Body of pancreas (tissue), 4 donors: ENCODE measurements around the gene CCNY. TPM values are rescaled to one million over a fixed set of nuclear protein-coding genes. Genes with fewer than 3 reads are reported as not detected.

Experiments used
- ATAC-seq: fragments of 150-250 bp; one replicate; pipeline ENCODE4 v1.9.1; 2016
- DNase-seq, 4 donors: peaks; one replicate each; pipeline ENCODE4 v3.0.0-alpha.2; 2019
- H3K27ac ChIP-seq, 4 donors: fragments of 200-600 bp; sonication (generic); 1 replicate in 3 of 4; 2 replicates in 1 of 4; pipeline versions ENCODE4 v1.5.1 to v1.6.1; 2016 to 2019; ENCODE audit warnings: mild to moderate bottlenecking in 1 of 4, mixed read lengths in 1 of 4, moderate library complexity in 1 of 4
- H3K27me3 ChIP-seq, 2 donors: fragments of 200-600 bp; sonication (generic); one replicate each; pipeline ENCODE4 v1.6.0; 2016; ENCODE audit warnings: mild to moderate bottlenecking in 1 of 2
- H3K36me3 ChIP-seq, 2 donors: fragments of 200-600 bp; sonication (generic); replicated peaks in 1 of 2; 2 replicates each; pipeline ENCODE4 v1.5.1; 2016; ENCODE audit warnings: low read depth in 2 of 2; ENCODE audit not compliant: insufficient read depth in 1 of 2
- H3K4me1 ChIP-seq: fragments of 200-600 bp; sonication (generic); one replicate; pipeline ENCODE4 v1.6.0; 2016
- H3K4me3 ChIP-seq, 2 donors: fragments of 200-600 bp; sonication (generic); 1 replicate in 1 of 2; 2 replicates in 1 of 2; pipeline ENCODE4 v1.5.1; 2016 to 2019
- H3K9me3 ChIP-seq, 3 donors: fragments of 200-600 bp; sonication (generic); 1 replicate in 2 of 3; 2 replicates in 1 of 3; pipeline ENCODE4 v1.5.1; 2016
- POLR2A ChIP-seq, 3 donors: fragments of 450-650 bp; IDR thresholded peaks; one replicate each; pipeline ENCODE4 v1.6.1; 2016; ENCODE audit warnings: antibody characterized with exemption in 3 of 3, mild to moderate bottlenecking in 2 of 3
- WGBS, 2 donors: methylation state at CpG; one replicate each; pipeline ENCODE4 v1.1.5; 2017; 5-methylcytosine and 5-hydroxymethylcytosine counted together
- intact Hi-C: fragments of 100-400 bp; cut with DNase I; formaldehyde crosslinking; loops from one replicate; pipeline ENCODE4 v1.15.1; 2023
- total RNA-seq, 2 donors: library from RNA; depleted of rRNA; stranded (reverse); fragments of >200 nt; gene quantifications; one replicate each; pipeline ENCODE4 v1.1.0, GENCODE V29; 2016
- TF ChIP-seq, protein P1 (sequence below), 7 experiments: fragments of 450-650 bp in 4 of 7; fragments of 200-600 bp in 3 of 7; sonication (generic) in 3 of 7; IDR thresholded peaks; one replicate each; pipeline ENCODE4 v1.5.1; 2016 to 2019; ENCODE audit warnings: antibody characterized with exemption in 7 of 7

CCNY gene
- total RNA-seq, 2 donors from 2014 or later: 9.6 to 18.9 TPM

DNA sequence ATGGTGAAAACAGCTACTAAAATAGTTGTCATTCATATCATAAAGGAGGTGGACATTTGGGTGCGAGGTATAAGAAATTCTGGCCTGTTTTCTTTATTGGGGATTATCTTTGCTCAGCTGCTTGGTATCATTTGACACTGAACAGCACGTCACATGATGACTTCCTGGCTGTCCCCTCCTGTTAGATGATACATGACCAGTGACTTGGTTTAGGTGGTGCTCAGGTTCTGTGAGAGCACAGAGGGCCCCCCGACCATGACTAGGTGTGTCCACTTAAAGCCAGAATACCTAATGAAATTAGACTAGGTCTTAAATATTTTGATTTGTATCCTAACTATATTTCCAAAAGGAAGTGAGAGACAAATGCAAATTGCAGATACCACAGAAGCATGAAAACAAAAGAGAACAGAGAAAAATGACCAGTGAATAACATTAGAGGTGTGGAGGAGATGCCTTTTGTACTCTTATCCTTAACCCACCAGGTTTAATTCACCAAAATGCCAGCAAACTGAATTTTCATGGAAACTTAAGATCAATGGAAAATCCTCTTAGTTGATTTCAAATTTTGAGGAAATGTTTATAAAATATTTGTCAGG, 218.2 kb downstream of the CCNY start:
- 80 to 91% methylated on average over 3 of the region's 3 CpGs for WGBS, 2 donors
- Histone ChIP-seq H3K9me3 (no peaks in the 10 kb centered on the region), H3K27me3 (no peaks in the 10 kb centered on the region), H3K36me3 (peaks cover 0 to 2% of the 10 kb centered on the region in 2 donors), H3K4me1 (no peaks in the 10 kb centered on the region), H3K27ac (no peak overlapping the region), H3K4me3 (no peak overlapping the region)
- DNase-seq (no peak), ATAC-seq (no peak)
- TF ChIP-seq POLR2A (IDR thresholded peaks at IDR 0.05): no peak
- TF ChIP-seq, protein P1, sequence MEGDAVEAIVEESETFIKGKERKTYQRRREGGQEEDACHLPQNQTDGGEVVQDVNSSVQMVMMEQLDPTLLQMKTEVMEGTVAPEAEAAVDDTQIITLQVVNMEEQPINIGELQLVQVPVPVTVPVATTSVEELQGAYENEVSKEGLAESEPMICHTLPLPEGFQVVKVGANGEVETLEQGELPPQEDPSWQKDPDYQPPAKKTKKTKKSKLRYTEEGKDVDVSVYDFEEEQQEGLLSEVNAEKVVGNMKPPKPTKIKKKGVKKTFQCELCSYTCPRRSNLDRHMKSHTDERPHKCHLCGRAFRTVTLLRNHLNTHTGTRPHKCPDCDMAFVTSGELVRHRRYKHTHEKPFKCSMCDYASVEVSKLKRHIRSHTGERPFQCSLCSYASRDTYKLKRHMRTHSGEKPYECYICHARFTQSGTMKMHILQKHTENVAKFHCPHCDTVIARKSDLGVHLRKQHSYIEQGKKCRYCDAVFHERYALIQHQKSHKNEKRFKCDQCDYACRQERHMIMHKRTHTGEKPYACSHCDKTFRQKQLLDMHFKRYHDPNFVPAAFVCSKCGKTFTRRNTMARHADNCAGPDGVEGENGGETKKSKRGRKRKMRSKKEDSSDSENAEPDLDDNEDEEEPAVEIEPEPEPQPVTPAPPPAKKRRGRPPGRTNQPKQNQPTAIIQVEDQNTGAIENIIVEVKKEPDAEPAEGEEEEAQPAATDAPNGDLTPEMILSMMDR (IDR thresholded peaks at IDR 0.05): no peak
- intact Hi-C loops: no loop called here

DNA sequence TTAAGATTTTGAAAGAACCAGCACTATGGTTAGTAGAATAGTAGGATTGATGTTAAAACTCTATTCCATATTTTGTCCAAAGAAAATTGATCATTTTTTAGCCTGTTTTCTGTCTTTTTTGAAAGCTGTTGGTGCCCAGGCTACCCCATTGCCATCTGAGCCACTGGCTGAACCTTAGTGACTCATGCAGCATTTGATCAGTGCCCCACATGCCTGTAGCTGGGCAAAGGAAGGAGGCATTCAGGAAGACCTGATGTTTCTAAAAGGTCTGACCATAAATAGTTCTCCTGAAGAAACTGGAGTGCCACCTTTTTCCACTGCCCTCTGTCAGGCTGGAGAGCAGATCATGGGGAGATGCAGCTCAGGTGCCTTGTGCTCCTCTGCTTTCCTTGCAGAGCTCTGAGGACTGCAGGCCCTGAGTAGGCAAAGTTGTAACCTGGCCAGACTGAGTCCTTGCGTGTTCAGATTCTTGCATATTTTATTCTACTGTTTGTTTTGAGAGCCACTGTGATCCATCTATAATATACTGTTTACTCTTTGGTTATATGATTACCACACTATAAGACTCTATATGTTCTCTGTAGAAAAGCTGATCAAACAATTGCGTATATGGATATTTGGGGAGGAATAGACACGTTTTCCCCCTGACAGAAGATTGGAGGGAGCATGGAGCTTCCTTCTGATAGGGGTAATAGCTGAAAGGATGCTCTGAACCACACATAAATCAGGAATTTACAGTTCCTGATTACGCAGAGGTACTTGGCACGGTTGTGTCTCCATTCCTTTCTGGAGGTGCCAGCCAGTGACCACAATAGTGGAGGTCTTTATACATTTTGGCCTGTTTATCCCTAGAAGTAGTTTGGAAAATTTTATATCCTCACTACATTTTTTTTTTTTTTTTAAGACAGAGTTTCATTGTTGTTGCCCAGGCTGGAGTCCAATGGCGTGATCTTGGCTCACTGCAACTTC, 219.9 kb downstream of the CCNY start:
- ATAC-seq: no peak
- H3K27ac ChIP-seq: no peak overlapping the region

DNA sequence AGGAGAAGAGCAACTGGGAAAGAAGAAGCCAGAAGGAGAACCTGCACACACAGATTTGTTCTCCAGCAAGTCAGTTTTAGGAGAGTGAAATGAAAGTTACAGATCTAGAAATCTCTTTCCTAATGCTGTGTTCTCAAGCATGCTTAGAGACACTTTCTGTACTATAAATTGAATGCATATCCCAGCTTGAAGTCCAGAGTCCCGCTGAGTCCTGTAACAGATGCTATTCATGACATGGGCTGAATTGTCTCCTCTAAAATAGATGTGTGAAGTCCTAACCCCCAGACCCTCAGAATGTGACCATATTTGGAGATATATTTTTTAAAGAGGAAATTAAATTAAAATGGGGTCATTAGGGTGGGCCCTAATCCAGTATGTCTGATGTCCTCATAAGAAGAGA, 222.0 kb downstream of the CCNY start:
- 96 to 100% methylated on average over 1 of the region's 1 CpG for WGBS, 2 donors
- ATAC-seq (no peak), DNase-seq (no peak)
- intact Hi-C loops: no loop called here
- TF ChIP-seq POLR2A (IDR thresholded peaks at IDR 0.05): no peak
- TF ChIP-seq, protein P1 (IDR thresholded peaks at IDR 0.05): no peak
- Histone ChIP-seq H3K4me1 (no peaks in the 10 kb centered on the region), H3K27ac (no peak overlapping the region), H3K9me3 (no peaks in the 10 kb centered on the region), H3K36me3 (peaks cover 0 to 1% of the 10 kb centered on the region in 2 donors), H3K27me3 (no peaks in the 10 kb centered on the region), H3K4me3 (no peak overlapping the region)

More for the DNA sequence above, 219.9 kb downstream of the CCNY start:
- Histone ChIP-seq H3K27me3 (no peaks in the 10 kb centered on the region), H3K4me1 (no peaks in the 10 kb centered on the region), H3K36me3 (peaks cover 0 to 2% of the 10 kb centered on the region in 2 donors), H3K4me3 (no peak overlapping the region), H3K9me3 (no peaks in the 10 kb centered on the region)
- intact Hi-C loops: no loop called here
- DNase-seq: no peak
- WGBS, 2 donors: 92 to 93% methylated on average over 6 of the region's 6 CpGs
- TF ChIP-seq, protein P1 (IDR thresholded peaks at IDR 0.05): no peak
- no peak for TF ChIP-seq POLR2A (IDR thresholded peaks at IDR 0.05)

DNA sequence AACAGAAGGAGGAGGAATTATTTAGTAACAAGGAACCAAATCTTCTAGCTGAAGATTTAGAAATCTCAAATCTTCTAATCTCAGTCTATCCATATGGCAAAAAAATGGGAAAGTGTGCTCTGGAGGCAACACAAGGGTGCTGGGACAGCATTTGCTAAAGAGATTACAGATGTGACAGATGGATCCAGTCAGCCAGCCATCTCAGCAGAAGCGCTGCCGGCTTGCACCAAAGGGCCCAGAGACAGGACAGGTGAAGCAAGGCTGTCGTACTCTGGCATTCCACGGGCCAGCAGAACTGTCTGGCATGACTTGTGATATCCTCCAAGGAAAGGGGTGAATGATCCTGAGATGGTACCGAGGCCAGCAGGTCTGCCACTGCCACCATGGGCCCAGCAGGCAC, 223.1 kb downstream of the CCNY start:
- TF ChIP-seq, protein P1 (IDR thresholded peaks at IDR 0.05): no peak
- TF ChIP-seq POLR2A (IDR thresholded peaks at IDR 0.05): no peak
- H3K9me3 ChIP-seq: no peaks in the 10 kb centered on the region
- H3K27me3 ChIP-seq: no peaks in the 10 kb centered on the region
- WGBS, 2 donors: 96 to 97% methylated on average over 5 of the region's 5 CpGs
- no peak overlapping the region for H3K4me3 ChIP-seq
- H3K36me3 ChIP-seq: no peaks in the 10 kb centered on the region
- intact Hi-C loops: no loop called here
- no peak for ATAC-seq
- no peaks in the 10 kb centered on the region for H3K4me1 ChIP-seq
- H3K27ac ChIP-seq: no peak overlapping the region
- no peak for DNase-seq
